Fibroblast of pulmonary artery (primary cell): Measurements from ENCODE around the gene ZNF280B.
A peak's percentile ranks its signal among the peaks of the same experiment; 100 is the strongest.

Experiments used
- DNase-seq: peaks from one replicate; pipeline ENCODE4 v3.0.0-alpha.2; 2010; ENCODE audit warnings: low read depth
- H3K4me3 ChIP-seq: replicated peaks from 2 replicates; pipeline ENCODE4 v1.5.1; 2011; ENCODE audit warnings: low read depth, mild to moderate bottlenecking, control low read depth, low read length, moderate library complexity
- CTCF ChIP-seq: IDR thresholded peaks from 2 replicates; pipeline ENCODE4 v1.5.1; 2011; ENCODE audit warnings: mild to moderate bottlenecking, control low read depth, low read length, inconsistent platforms; ENCODE audit errors: missing control alignments

ZNF280B gene

DNA sequence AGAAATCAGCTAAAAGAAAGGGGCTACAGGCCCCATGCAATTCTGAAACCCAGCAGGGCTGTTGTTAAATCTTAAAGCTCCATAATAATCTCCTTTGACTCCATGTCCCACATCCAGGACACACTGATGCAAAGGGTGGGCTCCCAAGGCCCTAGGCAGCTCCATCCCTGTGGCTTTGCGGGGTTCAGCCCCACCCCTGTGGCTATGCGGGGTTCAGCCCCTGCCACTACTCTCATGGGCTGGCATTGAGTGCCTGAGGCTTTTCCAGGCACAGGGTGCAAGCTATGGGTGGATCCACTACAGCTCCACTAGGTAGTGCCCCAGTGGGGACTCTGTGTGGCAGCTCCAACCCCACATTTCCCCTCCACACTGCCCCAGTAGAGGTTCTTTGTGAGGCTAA lies 20.2 kb upstream of the ZNF280B start:
- no peak for DNase-seq
- H3K4me3 ChIP-seq = no peak overlapping the region
- TF ChIP-seq CTCF = no peak

- H3K4me3 ChIP-seq = no peak overlapping the region
- no peak for DNase-seq
Measured at GRCh38 chr22:22527312-22527711, 18.8 kb upstream of the ZNF280B start.

DNA sequence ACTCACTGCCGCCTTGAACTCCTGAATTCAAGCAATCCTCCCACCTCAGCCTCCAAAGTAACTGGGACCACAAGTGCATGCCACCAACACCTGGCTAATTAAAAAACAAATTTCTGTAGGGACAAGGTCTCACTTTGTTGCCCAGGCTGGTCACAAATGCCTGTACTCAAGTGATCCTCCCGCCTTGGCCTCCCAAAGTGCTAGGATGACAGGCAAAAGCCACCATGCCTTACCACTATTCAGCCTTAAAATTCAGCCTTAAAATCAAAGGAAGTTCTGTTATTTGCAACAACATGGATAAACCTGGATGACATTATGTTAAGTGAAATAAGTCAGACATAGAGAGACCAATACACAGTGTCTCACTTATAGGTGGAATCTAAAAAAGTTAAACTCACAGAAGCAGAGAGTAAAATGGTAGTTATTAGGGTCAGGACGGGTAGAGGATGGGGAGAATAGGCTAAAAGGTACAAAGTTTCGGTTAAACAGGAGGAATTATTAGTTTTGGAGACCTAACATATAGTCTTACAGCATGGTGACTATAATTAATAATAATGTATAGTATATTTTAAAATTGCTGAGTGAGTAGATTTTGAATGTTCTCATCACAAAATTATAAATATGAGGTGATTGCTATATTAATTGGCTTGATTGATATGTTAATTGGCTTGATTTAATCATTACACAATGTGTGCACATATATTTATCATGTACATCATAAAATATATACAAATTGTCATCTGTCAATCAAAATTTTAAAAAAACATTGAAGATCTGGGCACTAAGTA lies 17.8 kb upstream of the ZNF280B start:
- TF ChIP-seq CTCF = no peak
- DNase-seq = no peak
- H3K4me3 ChIP-seq = no peak overlapping the region

More at GRCh38 chr22:22527312-22527711, 18.8 kb upstream of the ZNF280B start:
- TF ChIP-seq CTCF = no peak

- H3K4me3 ChIP-seq = no peak overlapping the region
- DNase-seq = no peak
- no peak for TF ChIP-seq CTCF
Measured at GRCh38 chr22:22523494-22523893, 15.0 kb upstream of the ZNF280B start.

DNA sequence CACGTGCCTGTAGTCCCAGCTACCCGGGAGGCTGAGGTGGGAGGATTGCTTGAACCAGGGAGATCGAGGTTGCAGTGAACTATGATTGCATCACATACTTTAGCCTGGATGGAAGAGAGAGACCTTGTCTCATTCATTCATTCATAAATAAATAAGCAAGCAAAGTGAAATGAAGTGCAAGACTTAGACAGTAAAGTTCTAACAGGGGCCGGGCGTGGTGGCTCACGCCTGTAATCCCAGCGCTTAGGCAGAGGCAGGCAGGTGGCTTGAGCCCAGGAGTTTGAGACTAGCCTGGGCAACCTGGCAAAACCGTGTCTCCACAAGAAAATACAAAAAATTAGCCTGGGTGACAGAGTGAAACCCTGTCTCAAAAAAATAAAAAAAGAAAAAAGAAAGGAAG lies 13.1 kb upstream of the ZNF280B start:
- H3K4me3 ChIP-seq = no peak overlapping the region
- DNase-seq = no peak
- no peak for TF ChIP-seq CTCF

DNA sequence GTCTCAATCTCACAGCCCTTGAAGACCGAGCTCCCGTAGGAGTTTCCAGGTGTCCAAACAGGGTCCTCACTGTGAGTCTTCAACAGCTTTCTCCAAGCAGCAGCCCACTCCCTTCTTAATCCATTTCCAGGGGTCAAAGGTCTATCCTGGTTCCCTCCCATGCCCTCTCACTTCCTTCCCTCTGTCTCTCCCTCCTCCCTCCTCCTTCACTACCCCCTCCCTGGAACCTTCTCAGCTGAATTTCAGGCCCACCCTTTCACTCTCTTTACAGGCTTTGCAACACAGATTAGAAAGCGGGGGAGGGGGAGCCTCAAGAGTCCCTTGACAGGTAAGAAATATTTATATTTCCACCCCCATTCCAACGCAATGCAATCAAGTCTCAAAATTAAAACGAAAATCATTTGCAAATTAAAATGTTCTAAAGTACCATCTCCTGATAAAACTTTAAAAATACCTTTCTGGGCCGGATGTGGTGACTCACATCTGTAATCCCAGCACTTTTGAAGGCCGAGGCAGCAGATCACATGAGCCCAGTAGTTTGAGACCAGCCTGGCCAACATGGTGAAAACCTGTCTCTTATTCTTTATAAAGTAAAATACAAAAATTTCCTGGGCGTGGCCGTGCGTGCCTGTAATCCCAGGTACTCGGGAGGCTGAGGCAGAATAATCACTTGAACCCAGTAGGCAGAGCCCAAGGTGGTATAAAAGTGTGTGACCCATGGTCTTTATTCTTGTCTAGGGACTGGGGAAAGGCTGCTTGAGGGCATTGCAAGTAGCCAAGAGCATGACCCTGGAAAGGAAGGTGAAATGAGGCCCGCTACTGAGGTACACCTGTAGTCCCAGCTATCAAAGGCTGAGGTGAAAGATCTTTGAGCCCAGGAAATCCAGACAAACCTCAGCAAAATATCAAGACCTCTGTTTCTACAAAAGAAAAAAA lies 12.4 kb upstream of the ZNF280B start:
- no peak for TF ChIP-seq CTCF
- DNase-seq = peak; percentile 28

More for the DNA sequence above, 12.4 kb upstream of the ZNF280B start:
- H3K4me3 ChIP-seq = no peak overlapping the region
